GM19438 (cell line): Measurements from ENCODE around the gene PAX7.

ENCODE experiments used
- ATAC-seq: cut with Tn5 transposase; IDR thresholded peaks from one replicate; pipeline ENCODE4 v1.9.1; 2021; ENCODE audit warnings: low read depth; ENCODE audit not compliant: unreplicated experiment

Gene PAX7

DNA sequence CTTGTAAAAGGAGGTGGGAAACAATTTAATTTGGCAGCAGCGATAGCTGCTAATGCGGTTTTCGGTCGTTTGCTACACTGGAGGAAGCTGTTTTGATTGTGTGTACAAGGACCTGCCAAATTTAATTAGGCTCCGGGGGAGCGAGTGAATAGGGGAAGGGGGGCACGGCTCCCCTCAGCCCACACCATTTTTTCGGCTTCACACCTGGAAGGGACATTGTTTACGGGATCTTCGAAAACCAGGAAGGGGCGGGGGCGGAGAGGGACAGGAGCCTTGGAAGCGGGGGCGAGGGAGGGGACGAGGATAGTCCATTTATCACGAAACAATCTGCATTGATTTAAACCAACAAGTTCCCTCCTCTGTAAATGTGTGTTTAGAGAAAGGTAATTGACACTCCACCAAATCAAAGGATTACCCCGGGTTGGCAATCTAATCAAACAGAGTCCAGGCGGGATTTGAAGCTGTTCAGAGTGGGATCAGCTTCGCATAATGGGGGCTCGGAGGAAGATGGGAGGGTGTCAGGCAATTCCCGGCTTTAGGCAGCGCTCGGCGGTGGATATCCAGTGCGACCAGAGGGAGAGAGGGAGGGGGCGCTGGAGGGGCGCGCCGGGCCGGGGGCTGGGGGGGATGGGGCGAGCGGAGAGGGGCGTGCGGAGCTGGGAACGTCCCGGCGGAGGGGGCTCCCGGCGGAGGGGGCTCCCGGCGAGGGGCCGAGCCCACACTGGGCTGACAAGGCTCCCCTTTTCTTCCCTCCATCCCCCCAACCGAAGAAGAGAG lies 9.8 kb downstream of the PAX7 start:
- no peak for ATAC-seq

DNA sequence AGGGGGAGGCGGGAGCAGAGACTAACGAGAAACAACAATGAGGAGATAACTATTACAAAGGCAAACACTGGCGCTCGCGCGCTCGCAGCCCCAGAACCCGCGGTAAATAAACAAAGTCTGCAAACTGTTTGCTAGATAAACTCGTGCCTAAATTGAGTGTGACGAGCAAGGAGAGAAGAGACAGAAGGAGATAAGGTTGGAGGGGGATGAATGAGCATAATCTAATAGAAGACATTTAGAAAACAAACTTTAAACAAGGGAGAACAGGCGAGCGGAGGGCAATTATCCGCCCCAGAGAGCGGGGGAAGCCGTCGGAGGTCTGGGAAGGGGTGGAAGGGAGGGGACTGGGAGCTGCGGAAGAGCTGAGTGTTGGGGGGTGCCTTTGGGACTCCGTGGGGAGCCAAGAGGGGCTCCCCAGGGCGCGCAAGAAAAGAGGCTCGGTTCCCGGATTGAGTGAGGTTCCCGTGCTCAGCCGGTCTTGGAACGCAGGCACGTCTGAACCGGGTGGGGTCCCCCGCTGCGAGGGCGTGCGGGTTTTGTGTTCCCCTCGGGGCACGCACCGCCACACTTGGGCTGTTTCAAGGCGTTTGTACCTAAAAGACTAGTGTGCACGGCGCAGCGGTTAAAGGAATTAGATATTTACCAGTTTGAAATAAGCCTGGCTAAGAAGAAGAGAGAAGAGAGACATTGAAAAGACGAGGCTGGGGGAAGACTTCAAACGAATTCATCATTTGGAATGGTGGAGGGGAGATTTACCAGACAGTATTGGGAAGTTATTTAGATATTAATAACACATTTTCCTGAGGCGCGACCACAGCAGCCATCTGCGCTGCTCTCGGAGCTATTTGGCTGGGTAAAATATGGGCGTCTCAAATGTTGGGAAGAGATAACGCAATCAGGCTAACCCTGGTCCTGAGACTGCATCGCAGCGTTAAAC lies 10.6 kb downstream of the PAX7 start:
- ATAC-seq: no peak

DNA sequence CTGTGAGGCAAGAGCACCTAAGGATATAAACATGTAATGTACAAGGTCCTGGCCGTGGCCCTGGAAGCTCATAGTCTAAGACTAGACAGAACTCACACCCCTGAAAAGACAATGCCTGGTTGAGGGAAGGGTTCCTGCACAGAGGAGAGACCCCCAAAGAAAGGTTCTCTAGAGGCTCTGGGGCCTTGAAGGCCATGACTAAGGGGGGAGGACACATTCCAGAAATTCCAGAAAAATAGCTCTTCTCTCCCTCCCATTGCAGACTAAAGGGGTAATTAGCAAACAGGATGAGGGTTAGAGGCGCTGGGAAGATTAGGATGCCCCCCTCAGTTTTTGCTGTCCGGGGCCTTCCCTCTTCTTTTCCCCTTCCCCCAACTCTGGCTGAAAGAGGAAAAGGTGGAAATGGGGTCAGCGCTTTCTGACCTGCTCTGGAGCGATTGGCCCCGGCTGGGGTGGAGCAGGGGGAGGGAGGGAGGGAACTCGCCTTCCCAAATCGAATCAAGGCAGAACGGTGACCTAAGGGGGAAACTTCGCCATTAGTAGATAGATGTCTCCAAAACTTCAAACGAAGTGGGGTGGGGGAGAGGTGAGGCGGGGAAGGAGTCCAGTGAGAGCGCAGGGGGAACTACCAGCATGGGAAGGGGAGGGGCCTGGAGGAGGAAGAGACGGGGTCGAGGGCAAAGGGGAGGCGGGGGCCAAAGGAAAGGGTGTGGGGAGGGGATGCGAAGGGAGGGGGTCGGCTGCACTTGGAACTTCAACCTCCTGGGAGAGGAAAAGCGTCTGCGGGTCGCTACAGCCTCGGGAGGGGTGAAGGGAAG lies 11.8 kb downstream of the PAX7 start:
- ATAC-seq: no peak

DNA sequence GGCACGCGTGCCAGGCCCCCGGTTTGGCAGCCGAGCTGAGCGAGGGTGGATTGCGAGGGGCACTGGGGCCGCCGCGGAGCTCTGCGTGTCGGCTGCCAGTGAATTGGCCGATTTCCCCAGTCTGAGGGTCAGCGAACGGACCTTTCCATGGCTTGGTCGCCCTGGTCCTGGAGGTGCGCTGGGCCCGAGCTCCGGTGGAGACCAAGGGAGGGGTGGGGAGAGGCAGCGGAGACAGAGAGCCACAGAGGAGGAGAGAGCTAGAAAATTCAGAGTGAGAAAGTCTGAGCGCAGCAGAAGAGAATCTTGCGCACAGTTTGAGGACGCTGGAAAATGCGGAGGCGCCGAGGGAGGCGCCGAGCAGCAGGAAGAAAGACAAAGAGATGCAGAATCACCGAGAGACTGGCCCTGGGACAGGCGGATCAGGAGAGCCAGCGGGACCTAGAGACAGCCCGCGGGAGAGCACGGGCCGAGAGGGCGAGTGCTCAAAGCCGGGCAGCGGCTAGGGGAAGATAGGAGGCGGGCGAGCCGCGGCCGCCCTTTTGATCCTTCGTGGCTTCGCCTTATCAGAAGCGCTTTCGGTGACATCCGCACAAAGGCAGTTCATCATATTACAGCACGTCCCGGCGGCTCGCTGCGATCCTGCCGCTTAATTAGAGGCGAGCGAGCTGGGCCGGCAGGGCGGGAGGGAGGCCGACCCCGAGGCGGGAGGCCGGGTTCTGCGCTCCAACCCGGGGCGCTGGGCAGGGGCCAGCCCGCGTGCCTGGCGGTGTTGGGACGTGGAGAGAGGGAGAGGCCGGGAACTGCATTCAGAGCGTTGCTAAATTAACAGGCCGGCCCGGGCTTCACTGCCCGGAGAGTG lies 12.7 kb downstream of the PAX7 start:
- ATAC-seq: no peak

DNA sequence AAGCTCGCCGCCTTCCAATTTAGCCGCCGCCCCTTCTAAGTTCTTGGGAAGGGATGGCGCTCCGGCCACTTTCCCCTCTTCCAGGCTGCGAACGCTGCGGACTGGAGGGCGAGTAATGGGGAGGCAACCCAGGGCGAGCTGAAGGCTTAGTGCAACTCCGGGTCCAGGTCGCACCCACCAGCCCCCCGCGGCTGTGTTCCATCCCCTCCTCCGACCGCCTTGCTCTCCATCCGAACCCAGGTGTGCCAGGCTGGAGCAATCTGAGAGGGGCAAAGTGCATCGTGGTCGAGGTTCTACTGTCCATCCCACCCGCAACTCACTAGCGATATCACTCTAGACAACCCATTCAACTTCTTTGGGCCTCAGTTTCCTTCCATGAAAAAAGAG lies 13.4 kb downstream of the PAX7 start:
- ATAC-seq: no peak

DNA sequence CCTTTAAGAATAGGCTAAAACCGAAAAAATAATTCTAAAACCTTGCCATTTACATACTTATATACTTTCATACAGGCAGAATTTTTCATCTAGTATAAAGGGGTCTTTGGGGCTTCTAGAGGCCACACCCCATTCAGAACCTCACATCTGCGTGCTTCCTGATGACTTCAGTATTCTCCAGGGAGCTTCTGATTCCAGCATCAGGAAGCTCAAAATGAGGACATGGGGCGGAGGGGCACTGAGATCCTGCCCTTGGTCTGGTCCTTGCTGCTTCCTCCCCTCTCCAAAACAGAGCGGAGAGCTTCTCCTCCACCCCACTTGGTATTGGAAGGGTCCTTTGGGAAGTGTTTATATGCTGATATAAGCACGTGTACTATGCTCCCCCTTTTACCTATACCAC lies 13.8 kb downstream of the PAX7 start:
- ATAC-seq: no peak

DNA sequence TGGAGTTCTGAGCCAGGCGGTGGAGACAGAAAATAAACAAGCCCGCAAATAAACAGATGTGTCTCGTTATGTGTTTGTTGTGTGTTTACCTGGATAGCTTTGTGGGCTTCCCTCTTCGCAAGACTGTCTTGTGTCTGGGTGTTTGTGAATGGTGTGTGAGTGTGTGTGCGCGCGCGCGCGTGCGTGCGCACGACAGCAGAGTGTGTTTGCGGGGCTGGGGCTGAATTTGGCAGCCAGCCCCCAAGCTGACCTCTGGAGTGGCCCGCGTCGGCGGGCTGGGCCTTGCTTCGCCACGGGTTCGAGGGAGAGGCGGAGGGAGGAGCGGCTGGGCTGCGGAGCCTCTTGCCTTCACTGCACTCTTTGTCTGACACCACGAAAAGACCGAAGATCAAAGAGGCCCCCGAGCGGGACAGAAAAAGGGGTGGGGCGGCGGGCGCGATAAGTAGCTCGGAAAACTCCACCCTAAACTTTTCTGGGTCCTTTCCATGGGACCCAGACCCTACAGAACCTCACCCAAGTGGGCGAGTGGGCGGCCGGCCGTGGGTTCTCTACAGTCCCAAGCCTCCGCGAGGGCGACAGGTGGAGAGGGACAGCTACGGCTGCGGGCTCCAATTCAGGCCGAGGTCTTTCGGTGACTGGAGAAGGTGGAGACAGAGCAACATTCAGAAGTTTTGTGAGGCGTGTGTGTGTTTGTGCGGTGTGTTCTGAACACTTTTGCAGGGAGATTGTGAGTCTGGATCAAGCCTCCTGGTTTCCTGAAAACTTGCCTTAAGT lies 14.5 kb downstream of the PAX7 start:
- no peak for ATAC-seq

DNA sequence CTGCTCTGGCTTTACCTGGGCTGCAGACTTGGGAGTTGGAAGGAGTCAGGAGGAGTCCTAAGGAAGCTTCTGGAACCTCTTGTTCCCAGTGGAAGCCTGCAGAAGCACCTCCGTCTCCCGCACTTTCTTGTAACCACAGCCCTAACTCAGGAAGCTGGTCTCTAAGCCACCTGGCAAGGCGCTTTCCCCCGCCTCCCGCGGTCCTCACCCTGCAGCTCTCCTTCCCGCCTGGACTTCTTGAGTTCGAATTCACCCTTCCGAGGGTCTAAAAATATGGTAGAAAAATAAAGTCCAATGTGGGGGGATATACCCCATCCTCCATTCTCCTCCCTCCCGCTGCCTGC lies 15.1 kb downstream of the PAX7 start:
- ATAC-seq: no peak

DNA sequence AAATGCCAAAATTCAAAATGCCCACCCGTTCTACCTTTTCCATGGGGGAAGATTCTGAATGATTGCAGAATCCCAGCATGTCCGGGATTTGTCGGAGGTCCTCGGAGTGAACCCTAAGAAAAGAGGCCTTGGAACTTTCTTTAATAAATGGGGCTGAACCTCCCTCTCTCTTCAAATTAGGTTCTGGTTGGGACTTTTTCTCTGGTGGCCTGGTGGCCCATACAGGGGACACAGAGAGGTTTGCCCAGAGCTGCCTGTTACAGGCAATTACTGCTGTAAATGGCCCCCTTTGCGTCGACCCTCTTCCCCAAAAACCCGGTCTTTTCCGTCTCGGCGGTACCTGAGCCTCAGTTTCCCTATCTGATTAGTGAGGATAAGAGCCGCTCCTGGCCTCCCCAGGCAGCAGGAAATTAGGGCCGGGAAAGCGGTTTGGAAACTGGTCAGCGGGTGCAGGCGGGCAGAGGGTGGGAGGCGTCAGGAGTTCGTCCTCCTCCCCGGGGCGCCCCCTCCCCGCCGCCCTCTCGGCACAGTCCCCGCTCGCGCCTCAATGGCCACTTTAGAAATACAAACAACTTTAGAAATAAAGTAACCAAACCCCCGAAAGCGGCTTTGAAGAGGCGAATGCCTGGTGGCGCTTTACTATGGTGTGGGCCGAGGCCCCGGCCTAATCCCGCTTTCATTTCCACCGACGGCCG lies 15.6 kb downstream of the PAX7 start:
- no peak for ATAC-seq

DNA sequence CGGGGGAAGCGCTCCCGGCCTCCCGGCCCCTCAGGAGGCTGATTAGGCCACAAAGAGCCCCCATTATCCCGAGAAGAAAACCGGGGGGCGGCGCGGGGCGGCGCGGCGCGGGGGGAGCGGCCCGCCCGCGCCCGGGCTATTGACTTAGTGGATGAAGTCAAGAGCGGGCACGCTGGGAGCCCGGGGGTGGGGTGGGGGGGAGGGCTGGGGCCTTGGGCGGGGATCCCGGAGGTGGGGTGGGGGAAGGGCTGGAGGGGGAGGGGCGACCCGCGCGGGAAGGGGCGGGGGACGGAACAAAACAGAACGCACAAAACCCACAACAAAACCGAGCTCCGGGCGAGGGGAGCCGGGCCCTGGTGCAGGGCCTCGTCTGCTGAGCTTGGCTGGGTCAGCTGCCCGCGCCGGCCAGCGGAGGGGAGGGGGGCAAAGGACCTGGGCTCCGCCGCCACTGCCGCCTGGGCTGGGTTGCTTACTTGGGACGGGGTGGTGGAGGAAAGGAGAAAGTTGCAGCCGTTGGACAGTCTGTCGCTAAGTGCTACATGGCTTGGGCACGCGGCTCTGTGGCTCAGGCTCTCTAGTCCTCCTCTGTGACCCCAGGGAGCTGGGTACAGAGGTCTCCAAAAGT lies 16.3 kb downstream of the PAX7 start:
- no peak for ATAC-seq

DNA sequence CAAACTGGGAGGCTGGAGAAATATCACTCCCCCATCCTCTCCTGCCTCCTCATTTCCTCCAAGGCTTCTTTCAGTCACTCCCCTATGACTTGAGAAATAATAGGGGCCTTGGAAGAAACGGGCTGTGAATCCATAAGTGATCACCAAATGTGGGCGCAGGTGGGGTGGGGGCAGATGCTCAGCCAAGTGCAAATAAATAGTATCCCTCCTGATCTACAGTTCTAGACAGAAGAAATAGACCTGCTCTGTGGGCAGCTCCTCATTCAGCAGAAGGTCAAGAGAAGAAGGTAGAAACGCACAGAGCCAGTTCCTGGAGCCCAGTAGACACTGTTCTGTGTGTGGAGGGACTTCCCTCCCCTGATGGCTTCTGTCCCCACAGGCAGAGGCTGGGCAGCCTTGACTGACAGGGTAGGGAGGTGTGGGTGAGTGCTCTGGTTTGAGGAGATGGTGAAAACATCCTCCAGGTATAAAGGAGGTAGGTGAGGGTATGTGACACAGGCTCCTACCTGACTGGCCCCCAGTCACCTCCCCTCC lies 17.1 kb downstream of the PAX7 start:
- ATAC-seq: no peak

DNA sequence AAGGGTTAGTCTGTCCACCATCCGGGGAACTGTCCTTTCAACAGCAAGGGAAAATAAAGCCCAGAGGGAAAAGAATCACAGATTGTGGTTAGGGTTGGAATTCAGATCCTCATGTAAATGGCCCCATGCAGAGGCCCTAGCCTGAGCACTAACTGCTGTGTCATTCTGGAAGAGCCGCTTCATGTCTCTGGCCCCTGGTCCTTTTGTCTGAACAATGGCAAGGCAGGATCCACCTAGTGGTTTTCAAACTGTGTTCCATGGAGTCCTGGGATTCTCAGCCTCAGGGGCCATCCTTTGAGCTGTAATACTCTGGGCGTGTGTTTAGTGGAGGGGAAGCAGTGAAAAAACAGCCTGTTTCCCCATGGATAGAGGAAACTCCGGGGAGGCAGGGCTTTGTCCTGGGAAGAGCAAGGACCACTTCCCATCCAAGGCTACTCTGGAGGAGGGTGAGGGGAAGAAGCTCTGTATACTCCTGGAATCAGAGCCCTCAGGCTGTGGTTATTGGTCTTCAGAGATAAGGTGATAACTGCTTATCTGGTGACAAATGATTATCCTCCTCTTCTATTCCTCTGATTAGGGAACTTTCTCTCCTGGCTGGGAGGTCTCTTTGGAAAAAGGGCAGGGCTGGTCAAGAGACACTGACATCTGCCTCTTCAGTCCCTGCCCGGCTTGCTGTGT lies 19.2 kb downstream of the PAX7 start:
- no peak for ATAC-seq

DNA sequence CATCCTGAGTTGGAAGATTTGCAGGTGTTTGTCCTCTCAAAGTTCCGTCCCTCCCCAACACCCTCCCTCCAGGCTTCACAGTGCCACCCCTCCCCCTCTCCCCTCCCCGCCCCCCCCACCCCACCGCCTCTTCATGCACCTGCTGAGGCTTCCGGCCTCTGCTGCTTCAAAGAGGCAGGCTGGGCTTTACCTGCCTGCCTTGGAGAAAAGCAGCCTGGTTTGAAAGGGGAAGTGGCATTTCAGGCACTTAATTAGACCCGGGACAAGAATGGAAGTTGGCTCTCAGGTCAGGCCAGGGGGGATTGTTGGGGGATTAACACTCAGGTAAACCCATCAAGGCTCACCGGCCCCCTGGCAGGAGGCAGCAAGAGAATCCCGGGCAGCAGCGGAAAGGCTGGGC lies 21.1 kb downstream of the PAX7 start:
- ATAC-seq: no peak

DNA sequence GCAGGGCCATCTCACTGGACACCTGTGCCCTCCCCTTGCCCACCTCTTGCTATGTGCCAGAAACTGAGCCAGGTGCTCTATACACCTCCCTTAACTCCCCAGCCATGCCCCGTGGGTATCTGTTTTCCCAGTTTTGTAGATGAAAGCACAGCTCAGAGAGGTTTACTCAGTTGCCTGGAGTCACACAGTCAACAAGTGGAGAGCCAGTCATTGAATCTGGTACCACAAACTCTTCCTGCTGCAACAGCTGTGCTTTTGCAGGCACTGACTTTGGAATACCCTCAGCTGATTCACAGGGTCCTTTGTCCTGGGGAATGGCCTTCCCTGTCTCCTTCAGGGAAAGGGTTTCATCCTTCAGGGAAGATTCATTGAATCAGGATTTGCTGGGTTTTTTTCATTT lies 22.1 kb downstream of the PAX7 start:
- ATAC-seq: no peak

DNA sequence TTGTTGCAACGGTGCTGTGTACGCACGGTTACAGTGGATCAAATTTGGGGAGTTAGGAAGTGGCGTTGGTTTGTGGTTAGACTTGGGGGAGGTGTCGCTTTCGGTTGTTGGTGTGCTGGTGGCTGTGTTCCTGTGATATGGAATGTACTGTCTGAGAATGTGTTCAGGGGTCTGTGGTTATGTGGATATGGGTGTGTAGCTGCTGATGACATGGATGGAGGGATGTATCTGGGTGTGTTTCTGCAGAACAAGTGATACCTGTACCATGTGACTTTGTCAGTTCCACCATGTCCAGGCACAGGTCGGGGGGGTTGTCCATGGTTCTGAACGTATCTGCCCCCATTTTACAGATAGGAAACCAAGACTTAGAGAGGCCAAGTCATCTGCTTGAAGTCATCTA lies 22.7 kb downstream of the PAX7 start:
- ATAC-seq: no peak

DNA sequence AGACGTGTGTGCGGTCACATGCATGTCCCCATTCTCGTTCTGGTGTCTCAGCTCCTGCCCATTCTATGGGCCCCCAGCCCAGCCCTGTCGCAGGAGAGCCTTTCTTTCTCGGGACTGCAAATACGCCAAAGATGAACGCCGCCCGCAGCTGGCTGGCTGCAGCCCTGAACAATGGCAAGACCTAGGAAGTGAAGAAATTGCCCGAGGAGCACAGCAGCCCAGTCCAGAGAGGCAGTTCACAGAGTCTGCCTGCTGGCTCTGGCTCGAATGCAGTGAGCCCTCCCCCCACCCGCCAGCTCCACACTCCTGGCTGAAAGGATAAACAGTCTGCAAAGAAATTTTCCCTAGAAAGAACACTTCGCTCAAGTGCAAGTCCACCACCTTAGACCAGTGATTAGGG lies 23.3 kb downstream of the PAX7 start:
- no peak for ATAC-seq

DNA sequence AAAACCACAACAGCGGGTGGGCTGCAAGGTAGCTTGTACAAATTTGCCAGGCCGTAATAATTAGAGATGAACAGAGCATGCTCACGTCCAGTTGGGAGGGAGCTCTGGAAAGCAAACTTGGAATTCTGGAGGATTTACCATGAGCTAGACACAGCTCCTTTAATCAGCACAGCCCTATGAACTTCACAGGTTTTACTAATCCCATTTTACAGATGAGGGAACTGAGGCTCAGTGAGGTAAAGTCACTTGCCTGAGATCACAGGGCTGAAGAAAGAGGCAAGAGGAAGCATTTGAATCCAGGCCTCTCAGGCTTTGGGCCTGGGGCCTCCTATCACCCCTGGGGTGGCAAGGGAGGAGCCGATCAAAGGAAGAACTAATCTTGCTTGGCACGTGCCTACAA lies 24.0 kb downstream of the PAX7 start:
- ATAC-seq: no peak
